ENCODE results near the gene ARID1B. TPM values are rescaled to one million over a fixed set of nuclear protein-coding genes. Genes with fewer than 3 reads are reported as not detected.

ARID1B gene
- total and polyA plus RNA-seq, 2 donors (not counting 1 experiment from before 2014, with no cell fraction given), result 47.2 to 280 TPM

DNA sequence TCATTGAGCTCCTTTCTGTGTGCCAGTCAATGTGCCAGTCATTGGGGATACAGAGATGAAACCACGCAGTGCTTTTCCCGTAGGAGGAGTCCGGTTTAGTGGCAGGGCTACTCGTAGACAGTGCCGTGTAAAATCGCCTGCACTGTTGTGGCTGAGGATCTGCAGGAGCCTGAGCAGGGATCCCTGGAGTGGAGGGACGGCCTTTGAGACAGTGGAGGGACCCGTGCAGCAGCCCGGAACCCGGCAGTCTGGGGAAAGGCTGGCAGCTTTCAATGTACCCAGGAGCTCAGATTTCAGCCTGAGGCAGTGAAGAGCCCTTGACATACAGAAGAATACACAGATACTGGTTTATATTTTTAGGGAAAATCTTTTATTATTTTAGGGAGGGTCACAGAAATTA lies 203.3 kb downstream of the ARID1B start:
- Histone ChIP-seq H4K20me1 (ENCODE audit: control insufficient read depth, insufficient read depth, low read length, poor library complexity, severe bottlenecking) (peaks cover 86% of the 10 kb centered on the region), H3K36me3 (replicated peaks in 1 of 2; ENCODE audit: control extremely low read depth in 1 of 2, control insufficient read depth in 1 of 2, extremely low read depth in 1 of 2, insufficient read depth in 2 of 2, low read length in 1 of 2) (peaks cover 0 to 2% of the 10 kb centered on the region in 2 experiments), H3K4me2 (replicated peaks; ENCODE audit: low read depth, low read length, poor library complexity, severe bottlenecking) (no peak overlapping the region), H3K9me3 (ENCODE audit: control extremely low read depth in 1 of 3, control insufficient read depth in 2 of 3, insufficient read depth in 1 of 3, low read length in 2 of 3) (no peaks in the 10 kb centered on the region), H3K9ac (ENCODE audit: low read length) (no peak overlapping the region), H3K4me1 (ENCODE audit: control insufficient read depth in 2 of 2, insufficient read depth in 2 of 2, low read length in 2 of 2) (peaks cover 57 to 76% of the 10 kb centered on the region in 2 donors), H3K79me2 (ENCODE audit: control insufficient read depth, insufficient read depth, low read length) (peaks cover 100% of the 10 kb centered on the region), H3K27me3 (replicated peaks in 1 of 4; ENCODE audit: control extremely low read depth in 1 of 4, control insufficient read depth in 3 of 4, insufficient read depth in 4 of 4, low read length in 3 of 4) (no peaks in the 10 kb centered on the region), H3K4me3 (ENCODE audit: control extremely low read depth in 1 of 5, extremely low read depth in 1 of 5, insufficient read depth in 1 of 5, low read depth in 2 of 5, low read length in 4 of 5) (no peak overlapping the region), H3K27ac (ENCODE audit: low read length in 2 of 2) (no peak overlapping the region), H2AFZ (ENCODE audit: insufficient read depth, low read depth, low read length, poor library complexity, severe bottlenecking) (no peak overlapping the region)
- intact Hi-C loops (cut with micrococcal nuclease), result no loop called here
- H3K4me3 Mint-ChIP-seq, result no peak overlapping the region
- DNase-seq (no peak), ATAC-seq (ENCODE audit: low read depth) (no peak)
- TF ChIP-seq, protein P1, sequence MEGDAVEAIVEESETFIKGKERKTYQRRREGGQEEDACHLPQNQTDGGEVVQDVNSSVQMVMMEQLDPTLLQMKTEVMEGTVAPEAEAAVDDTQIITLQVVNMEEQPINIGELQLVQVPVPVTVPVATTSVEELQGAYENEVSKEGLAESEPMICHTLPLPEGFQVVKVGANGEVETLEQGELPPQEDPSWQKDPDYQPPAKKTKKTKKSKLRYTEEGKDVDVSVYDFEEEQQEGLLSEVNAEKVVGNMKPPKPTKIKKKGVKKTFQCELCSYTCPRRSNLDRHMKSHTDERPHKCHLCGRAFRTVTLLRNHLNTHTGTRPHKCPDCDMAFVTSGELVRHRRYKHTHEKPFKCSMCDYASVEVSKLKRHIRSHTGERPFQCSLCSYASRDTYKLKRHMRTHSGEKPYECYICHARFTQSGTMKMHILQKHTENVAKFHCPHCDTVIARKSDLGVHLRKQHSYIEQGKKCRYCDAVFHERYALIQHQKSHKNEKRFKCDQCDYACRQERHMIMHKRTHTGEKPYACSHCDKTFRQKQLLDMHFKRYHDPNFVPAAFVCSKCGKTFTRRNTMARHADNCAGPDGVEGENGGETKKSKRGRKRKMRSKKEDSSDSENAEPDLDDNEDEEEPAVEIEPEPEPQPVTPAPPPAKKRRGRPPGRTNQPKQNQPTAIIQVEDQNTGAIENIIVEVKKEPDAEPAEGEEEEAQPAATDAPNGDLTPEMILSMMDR (IDR thresholded peaks at IDR 0.05), result no peak
- no peak for TF ChIP-seq EZH2 (IDR thresholded peaks at IDR 0.05; ENCODE audit: borderline replicate concordance, insufficient read depth, low read depth, low read length, poor library complexity, severe bottlenecking)
- 95% methylated on average over 10 of the region's 10 CpGs for WGBS (ENCODE audit: insufficient coverage)
- H3K27ac Mint-ChIP-seq, result no peak overlapping the region
- H3K4me1 Mint-ChIP-seq, result peaks cover 89% of the 10 kb centered on the region
- no peaks in the 10 kb centered on the region for H3K27me3 Mint-ChIP-seq
- ChIA-PET POLR2A (no interaction called here), CTCF (no interaction called here)
- no peaks in the 10 kb centered on the region for H3K9me3 Mint-ChIP-seq (ENCODE audit: insufficient read depth)

- Mint-ChIP-seq H3K27ac (peak overlapping the region; percentile 5), H3K9me3 (ENCODE audit: insufficient read depth) (no peaks in the 10 kb centered on the region), H3K27me3 (no peaks in the 10 kb centered on the region), H3K4me3 (no peak overlapping the region), H3K4me1 (peaks cover 88% of the 10 kb centered on the region)
- intact Hi-C loops (cut with micrococcal nuclease), result no loop called here
- Histone ChIP-seq H3K9ac (ENCODE audit: low read length) (no peak overlapping the region), H3K27me3 (replicated peaks in 1 of 4; ENCODE audit: control extremely low read depth in 1 of 4, control insufficient read depth in 3 of 4, insufficient read depth in 4 of 4, low read length in 3 of 4) (no peaks in the 10 kb centered on the region), H3K4me1 (ENCODE audit: control insufficient read depth in 2 of 2, insufficient read depth in 2 of 2, low read length in 2 of 2) (peaks cover 53 to 74% of the 10 kb centered on the region in 2 donors), H2AFZ (ENCODE audit: insufficient read depth, low read depth, low read length, poor library complexity, severe bottlenecking) (no peak overlapping the region), H3K27ac (ENCODE audit: low read length in 2 of 2) (no peak overlapping the region), H4K20me1 (ENCODE audit: control insufficient read depth, insufficient read depth, low read length, poor library complexity, severe bottlenecking) (peaks cover 86% of the 10 kb centered on the region), H3K36me3 (replicated peaks in 1 of 2; ENCODE audit: control extremely low read depth in 1 of 2, control insufficient read depth in 1 of 2, extremely low read depth in 1 of 2, insufficient read depth in 2 of 2, low read length in 1 of 2) (peaks cover 0 to 2% of the 10 kb centered on the region in 2 experiments), H3K4me3 (ENCODE audit: control extremely low read depth in 1 of 5, extremely low read depth in 1 of 5, insufficient read depth in 1 of 5, low read depth in 2 of 5, low read length in 4 of 5) (no peak overlapping the region), H3K79me2 (ENCODE audit: control insufficient read depth, insufficient read depth, low read length) (peaks cover 100% of the 10 kb centered on the region), H3K9me3 (ENCODE audit: control extremely low read depth in 1 of 3, control insufficient read depth in 2 of 3, insufficient read depth in 1 of 3, low read length in 2 of 3) (no peaks in the 10 kb centered on the region), H3K4me2 (replicated peaks; ENCODE audit: low read depth, low read length, poor library complexity, severe bottlenecking) (peak overlapping the region; percentile 16)
- no CpG with 5 or more reads among the region's 2 CpGs for WGBS (ENCODE audit: insufficient coverage)
- TF ChIP-seq EZH2 (IDR thresholded peaks at IDR 0.05; ENCODE audit: borderline replicate concordance, insufficient read depth, low read depth, low read length, poor library complexity, severe bottlenecking), result no peak
- TF ChIP-seq, protein P1 (IDR thresholded peaks at IDR 0.05), result no peak
- CTCF ChIA-PET, result interaction anchor here (1.2 kb wide), 1 partner anchor 101 kb away, joined by 3 read pairs; no protein-coding TSS in a partner anchor
- ATAC-seq (ENCODE audit: low read depth), result no peak
- POLR2A ChIA-PET, result no interaction called here
- DNase-seq, result no peak
Observed at GRCh38 chr6:156980948-156981347, 203.8 kb downstream of the ARID1B start.
